OCI-LY1 (cell line): ENCODE data around the gene CNTNAP4.

ENCODE experiments used
- H2AFZ ChIP-seq: fragments of 200-600 bp; sonication (generic), shearing (Covaris generic); 2 replicates; pipeline ENCODE4 v1.6.0; 2014; ENCODE audit warnings: antibody characterized with exemption, mild to moderate bottlenecking, low read length
- H3F3A ChIP-seq: fragments of 200-600 bp; sonication (generic), shearing (Covaris generic); 2 replicates; pipeline ENCODE4 v1.6.0; 2014; ENCODE audit warnings: mild to moderate bottlenecking, antibody characterized with exemption, low read length, moderate library complexity; ENCODE audit not compliant: insufficient read depth
- H3K27ac ChIP-seq: fragments of 200-600 bp; sonication (generic); 2 replicates; pipeline ENCODE4 v1.5.1; 2014; ENCODE audit warnings: low read length, mixed run types, mild to moderate bottlenecking, low read depth; ENCODE audit not compliant: poor library complexity, severe bottlenecking
- H3K27me3 ChIP-seq: fragments of 200-600 bp; sonication (generic); 2 replicates; pipeline ENCODE4 v1.6.0; 2014; ENCODE audit warnings: antibody characterized with exemption, mild to moderate bottlenecking, low read length, moderate library complexity; ENCODE audit not compliant: insufficient read depth
- H3K36me3 ChIP-seq: fragments of 200-600 bp; sonication (generic); 2 replicates; pipeline ENCODE4 v1.6.1; 2014; ENCODE audit warnings: mild to moderate bottlenecking, antibody characterized with exemption, low read length, moderate library complexity, mixed read lengths; ENCODE audit not compliant: insufficient read depth
- H3K4me1 ChIP-seq: fragments of 200-600 bp; sonication (generic); 2 replicates; pipeline ENCODE4 v1.5.1; 2014; ENCODE audit warnings: mild to moderate bottlenecking, low read length, moderate library complexity; ENCODE audit not compliant: insufficient read depth, severe bottlenecking
- H3K4me2 ChIP-seq: fragments of 200-600 bp; sonication (generic), shearing (Covaris generic); 2 replicates; pipeline ENCODE4 v1.6.1; 2014; ENCODE audit warnings: low read length
- H3K4me3 ChIP-seq: fragments of 200-600 bp; sonication (generic); 2 replicates; pipeline ENCODE4 v1.5.1; 2014; ENCODE audit warnings: low read length, low read depth, mild to moderate bottlenecking, mixed read lengths; ENCODE audit not compliant: poor library complexity, severe bottlenecking
- H3K79me2 ChIP-seq: fragments of 200-600 bp; shearing (Covaris generic); 2 replicates; pipeline ENCODE4 v1.6.1; 2016; ENCODE audit warnings: mixed run types, low read length, mixed read lengths; ENCODE audit not compliant: insufficient read depth
- H3K9ac ChIP-seq: fragments of 200-600 bp; sonication (generic), shearing (Covaris generic); 2 replicates; pipeline ENCODE4 v1.6.1; 2014; ENCODE audit warnings: mild to moderate bottlenecking, low read length, mixed read lengths
- H3K9me2 ChIP-seq: fragments of 200-600 bp; sonication (generic), shearing (Covaris generic); 2 replicates; pipeline ENCODE4 v1.6.1; 2014; ENCODE audit warnings: low read depth, mild to moderate bottlenecking, low read length, mixed read lengths
- H3K9me3 ChIP-seq: fragments of 200-600 bp; shearing (Covaris generic); 2 replicates; pipeline ENCODE4 v1.6.1; 2014; ENCODE audit warnings: low read length, mixed read lengths
- H4K20me1 ChIP-seq: fragments of 200-600 bp; sonication (generic), shearing (Covaris generic); 2 replicates; pipeline ENCODE4 v1.6.0; 2016; ENCODE audit warnings: mild to moderate bottlenecking, low read length; ENCODE audit not compliant: insufficient read depth
- CTCF ChIP-seq: fragments of 200-600 bp; sonication (generic), shearing (Covaris generic); IDR thresholded peaks from 2 replicates; pipeline ENCODE4 v1.5.1; 2017; ENCODE audit warnings: mild to moderate bottlenecking, antibody characterized with exemption, low read length, moderate library complexity, mixed read lengths
- EZH2 ChIP-seq: fragments of 200-600 bp; sonication (generic), shearing (Covaris generic); IDR thresholded peaks from 2 replicates; pipeline ENCODE4 v1.8.0; 2017; ENCODE audit warnings: borderline replicate concordance, mixed run types, mild to moderate bottlenecking, antibody characterized with exemption, low read length, moderate library complexity, mixed read lengths

The CNTNAP4 gene

GRCh38 chr16:76311260-76311659 is 34.1 kb downstream of the CNTNAP4 start:
- Histone ChIP-seq H3K27me3 (no peaks in the 10 kb centered on the region), H3K27ac (no peak overlapping the region), H3F3A (no peaks in the 10 kb centered on the region), H3K79me2 (no peaks in the 10 kb centered on the region), H3K9me3 (no peaks in the 10 kb centered on the region), H2AFZ (no peak overlapping the region), H3K9ac (no peak overlapping the region), H3K9me2 (no peaks in the 10 kb centered on the region), H3K4me2 (no peak overlapping the region), H4K20me1 (no peaks in the 10 kb centered on the region), H3K4me1 (no peaks in the 10 kb centered on the region), H3K36me3 (no peaks in the 10 kb centered on the region), H3K4me3 (no peak overlapping the region)
- TF ChIP-seq EZH2 (no peak), CTCF (no peak)

GRCh38 chr16:76318565-76318964 is 41.4 kb downstream of the CNTNAP4 start:
- H3K79me2 ChIP-seq = no peaks in the 10 kb centered on the region
- no peak overlapping the region for H3K4me3 ChIP-seq
- no peaks in the 10 kb centered on the region for H3K27me3 ChIP-seq
- no peak for TF ChIP-seq CTCF
- TF ChIP-seq EZH2 = no peak
- no peaks in the 10 kb centered on the region for H3K9me2 ChIP-seq
- no peak overlapping the region for H2AFZ ChIP-seq
- no peaks in the 10 kb centered on the region for H3K4me1 ChIP-seq
- no peaks in the 10 kb centered on the region for H3K9me3 ChIP-seq
- no peak overlapping the region for H3K9ac ChIP-seq
- no peak overlapping the region for H3K27ac ChIP-seq
- H4K20me1 ChIP-seq = no peaks in the 10 kb centered on the region
- no peak overlapping the region for H3K4me2 ChIP-seq
- H3K36me3 ChIP-seq = no peaks in the 10 kb centered on the region
- no peaks in the 10 kb centered on the region for H3F3A ChIP-seq

DNA sequence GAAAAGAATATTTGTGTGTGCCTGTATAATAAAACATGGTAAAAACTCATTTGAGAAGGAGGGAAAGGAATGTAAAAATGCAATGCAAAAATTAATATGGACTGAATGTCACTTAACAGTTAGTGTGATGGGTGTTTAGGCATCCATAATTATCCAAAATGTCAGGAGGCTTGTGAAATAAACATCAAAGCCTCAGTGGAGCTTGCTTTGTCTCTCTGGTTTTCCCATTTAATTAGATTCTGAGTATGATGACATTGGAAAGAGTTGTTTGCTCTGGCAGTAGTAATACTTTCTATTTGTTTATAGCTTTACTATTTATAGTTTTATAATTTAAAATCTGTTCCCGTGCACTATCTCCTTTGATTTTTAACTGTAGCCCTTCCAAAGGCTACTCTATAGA is 51.9 kb downstream of the CNTNAP4 start:
- no peaks in the 10 kb centered on the region for H3K27me3 ChIP-seq
- H3K9ac ChIP-seq = no peak overlapping the region
- TF ChIP-seq CTCF (no peak), EZH2 (no peak)
- no peaks in the 10 kb centered on the region for H3K4me1 ChIP-seq
- H3K79me2 ChIP-seq = no peaks in the 10 kb centered on the region
- no peaks in the 10 kb centered on the region for H3K36me3 ChIP-seq
- no peak overlapping the region for H2AFZ ChIP-seq
- H3K4me2 ChIP-seq = no peak overlapping the region
- H3K27ac ChIP-seq = no peak overlapping the region
- H4K20me1 ChIP-seq = no peaks in the 10 kb centered on the region
- H3K4me3 ChIP-seq = no peak overlapping the region
- H3K9me3 ChIP-seq = no peaks in the 10 kb centered on the region
- no peaks in the 10 kb centered on the region for H3K9me2 ChIP-seq
- no peaks in the 10 kb centered on the region for H3F3A ChIP-seq
